ENCODE data around the gene SLC27A3.
"Not testable (repeated sequence)": the region's sequence is repeated elsewhere in the genome, so short reads cannot be mapped to it uniquely, and the experiment has no call there.

Gene SLC27A3

DNA sequence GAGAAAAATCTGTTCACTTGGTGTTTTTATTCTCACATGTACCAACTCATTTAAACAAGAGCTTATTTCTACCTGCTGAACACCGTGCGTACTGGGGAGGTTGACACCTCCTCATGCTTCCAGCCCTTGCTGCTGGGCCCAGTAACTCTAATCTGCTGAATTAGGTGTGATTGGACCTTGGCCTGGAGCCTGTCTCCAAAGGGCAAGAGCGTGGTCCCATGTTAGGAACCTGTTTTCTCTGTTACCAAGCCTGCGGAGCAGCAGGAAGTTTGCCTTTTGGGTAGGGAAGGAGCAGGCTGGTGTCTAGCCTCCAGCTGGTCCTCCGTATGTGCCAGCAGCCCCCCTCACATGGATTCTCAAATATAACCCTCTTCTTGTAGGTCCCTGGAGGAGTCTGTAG, 10.9 kb upstream of the SLC27A3 start:
- no peak for DNase-seq

DNA sequence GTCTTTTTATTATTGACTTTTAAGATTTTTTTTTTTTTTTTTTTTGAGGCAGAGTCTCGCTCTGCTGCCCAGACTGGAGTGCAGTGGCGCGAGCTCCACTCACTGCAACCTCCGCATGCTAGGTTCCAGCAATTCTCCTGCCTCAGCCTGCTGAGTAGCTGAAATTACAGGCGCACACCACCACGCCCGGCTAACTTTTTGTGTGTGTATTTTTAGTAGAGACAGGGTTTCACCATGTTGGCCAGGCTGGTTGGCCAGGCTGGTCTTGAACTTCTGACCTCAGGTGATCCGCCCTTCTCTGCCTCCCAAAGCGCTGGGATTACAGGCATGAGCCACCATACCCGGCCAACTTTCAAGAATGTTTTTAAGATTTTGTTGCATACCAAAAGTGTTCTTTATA, 8.5 kb upstream of the SLC27A3 start:
- not testable (repeated sequence) for DNase-seq

DNA sequence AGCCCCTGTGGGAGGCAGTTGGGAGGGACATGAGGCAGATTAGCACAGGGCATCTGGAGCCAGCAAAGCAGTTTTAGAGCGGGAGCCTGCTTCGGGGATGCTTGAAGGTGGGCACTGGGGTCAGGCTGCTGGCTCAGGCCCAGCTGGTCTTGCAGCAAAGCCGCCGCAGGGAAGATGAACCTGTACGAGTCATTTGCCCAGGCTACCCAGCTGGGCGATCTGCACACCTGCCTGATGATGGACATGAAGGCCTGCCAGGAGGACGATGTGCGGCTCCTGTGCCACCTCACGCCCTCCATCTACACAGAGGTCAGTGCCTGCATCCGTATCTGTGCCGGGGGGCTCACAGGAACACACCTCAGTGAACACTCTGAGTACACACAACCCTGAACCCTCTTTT, 7.7 kb upstream of the SLC27A3 start:
- no peak for DNase-seq

DNA sequence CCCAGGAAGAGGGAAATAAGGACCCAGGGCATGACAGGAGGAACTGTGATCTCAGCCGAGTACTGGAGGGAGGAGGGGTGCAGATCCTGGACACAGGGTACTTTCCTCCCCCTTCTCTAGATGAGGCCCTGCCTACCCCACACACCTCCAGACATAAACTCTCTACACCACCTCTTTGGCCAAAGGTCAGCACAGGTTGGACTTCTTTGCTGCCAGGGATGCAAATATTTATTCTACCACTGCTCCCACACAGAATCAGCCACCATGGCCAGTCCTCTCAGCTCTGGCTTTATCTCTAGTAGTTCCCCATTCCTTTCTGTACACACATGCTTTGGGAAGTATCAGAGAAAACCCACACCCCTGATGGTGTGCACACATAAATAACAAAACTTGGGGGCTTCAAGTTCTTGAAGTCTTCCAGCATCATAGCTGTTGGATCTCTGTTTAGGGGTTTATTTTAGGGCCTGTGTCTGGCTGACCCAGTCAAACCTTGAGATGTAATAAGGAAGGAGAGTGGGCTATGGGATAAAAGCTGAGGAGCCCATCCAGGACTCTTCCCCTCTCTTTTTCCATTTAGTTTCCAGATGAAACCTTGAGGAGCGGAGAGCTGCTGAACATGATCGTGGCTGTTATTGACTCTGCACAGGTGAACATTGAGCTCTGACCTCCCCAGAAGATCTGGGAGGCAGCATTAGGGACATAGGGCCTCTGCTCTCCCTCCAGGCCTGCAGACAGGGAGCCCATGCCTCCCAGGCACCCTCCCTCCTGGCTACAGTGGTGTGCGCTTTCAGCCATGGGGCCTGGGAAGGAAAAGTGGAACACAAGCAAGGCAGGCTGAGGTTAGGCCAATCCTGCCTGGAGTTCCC, 6.7 kb upstream of the SLC27A3 start:
- DNase-seq: no peak

DNA sequence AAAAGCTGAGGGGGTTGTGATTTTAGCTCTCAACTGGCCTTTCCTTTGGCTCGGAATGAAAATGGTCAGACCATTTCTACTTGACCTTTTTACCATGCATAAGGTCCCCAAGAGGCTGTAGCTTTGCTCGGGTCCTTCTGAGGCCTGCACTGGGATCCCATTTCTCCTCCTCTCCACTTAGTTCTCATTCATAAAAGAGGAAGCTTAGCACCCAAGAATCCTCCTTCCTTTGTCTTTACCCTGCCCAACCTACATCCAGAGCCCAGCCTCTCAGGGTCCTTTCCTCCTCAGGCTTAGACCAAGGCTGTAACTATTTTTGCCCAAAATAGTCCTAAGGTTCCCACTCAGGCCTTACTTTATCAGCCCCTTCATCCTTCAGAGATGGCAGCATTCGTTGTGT, 6.0 kb upstream of the SLC27A3 start:
- no peak for DNase-seq

DNA sequence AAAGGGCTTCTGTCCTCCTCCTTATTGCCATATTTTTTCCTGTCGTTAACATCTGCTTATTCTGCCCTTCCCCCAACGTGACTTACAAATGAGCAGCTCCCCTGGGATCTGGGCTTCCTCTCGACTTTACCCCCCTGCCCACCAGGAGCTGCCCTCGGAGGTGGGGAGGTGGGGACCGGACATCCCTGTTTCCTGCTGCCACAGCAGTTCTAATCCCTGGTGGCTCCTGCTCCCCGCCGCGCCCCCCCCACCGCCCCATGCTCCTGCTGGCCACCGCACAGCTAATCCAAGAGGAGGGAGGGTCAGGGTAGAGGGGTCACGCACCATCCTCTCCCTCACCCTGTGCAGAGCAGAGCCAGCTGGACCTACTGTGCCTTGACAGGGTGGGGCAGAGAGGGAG, 4.4 kb upstream of the SLC27A3 start:
- no peak for DNase-seq

DNA sequence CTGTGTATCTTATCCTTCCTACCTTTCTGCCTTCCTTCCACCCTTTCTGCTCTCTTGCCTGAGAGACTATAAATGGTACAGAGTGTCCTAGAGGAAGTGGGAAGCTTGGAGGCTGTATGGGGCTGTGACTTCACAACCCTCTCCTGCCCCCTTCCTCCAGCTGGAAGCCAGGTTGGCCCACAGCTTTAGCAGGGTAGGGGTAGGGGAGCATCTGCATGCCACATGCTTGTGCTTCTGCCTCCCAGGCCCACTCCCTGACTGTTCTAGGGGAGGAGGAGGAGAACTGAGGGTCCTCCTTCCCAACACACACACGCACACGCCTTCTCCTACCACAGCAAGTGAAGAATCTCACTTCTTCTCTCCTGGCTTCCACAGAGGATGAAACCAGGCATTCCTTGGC, 3.9 kb upstream of the SLC27A3 start:
- no peak for DNase-seq

DNA sequence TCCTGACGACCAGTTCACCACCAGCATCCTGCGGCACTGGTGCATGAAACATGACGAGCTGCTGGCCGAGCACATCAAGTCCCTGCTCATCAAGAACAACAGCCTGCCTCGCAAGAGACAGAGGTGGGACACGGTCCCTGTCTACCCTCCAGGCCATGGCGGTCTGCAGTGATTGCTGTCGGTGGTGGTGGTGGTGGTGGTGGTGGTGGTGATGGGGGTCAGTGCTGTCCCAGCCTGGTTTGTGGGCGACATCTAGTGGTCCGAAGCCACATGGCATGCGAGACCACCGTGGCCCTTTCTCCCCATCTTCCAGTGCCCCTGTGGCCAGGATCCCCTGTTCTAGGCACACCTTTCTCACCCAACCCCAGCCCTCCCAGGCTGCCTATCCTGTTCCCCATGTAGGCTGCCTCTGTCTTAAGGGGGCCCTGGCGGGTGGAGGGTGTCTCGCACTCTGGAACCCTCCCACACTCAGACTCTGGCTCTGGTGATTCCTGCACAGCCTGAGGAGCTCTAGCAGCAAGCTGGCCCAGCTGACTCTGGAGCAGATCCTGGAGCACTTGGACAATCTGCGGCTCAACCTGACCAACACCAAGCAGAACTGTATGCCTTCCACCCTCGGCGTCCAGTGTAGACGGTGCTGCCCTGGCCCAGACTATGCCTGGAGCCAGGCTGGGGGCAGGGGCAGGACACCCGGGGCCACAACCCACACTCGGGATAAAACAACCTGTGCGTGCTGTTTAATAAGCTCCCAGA, 3.2 kb upstream of the SLC27A3 start:
- DNase-seq: no peak

DNA sequence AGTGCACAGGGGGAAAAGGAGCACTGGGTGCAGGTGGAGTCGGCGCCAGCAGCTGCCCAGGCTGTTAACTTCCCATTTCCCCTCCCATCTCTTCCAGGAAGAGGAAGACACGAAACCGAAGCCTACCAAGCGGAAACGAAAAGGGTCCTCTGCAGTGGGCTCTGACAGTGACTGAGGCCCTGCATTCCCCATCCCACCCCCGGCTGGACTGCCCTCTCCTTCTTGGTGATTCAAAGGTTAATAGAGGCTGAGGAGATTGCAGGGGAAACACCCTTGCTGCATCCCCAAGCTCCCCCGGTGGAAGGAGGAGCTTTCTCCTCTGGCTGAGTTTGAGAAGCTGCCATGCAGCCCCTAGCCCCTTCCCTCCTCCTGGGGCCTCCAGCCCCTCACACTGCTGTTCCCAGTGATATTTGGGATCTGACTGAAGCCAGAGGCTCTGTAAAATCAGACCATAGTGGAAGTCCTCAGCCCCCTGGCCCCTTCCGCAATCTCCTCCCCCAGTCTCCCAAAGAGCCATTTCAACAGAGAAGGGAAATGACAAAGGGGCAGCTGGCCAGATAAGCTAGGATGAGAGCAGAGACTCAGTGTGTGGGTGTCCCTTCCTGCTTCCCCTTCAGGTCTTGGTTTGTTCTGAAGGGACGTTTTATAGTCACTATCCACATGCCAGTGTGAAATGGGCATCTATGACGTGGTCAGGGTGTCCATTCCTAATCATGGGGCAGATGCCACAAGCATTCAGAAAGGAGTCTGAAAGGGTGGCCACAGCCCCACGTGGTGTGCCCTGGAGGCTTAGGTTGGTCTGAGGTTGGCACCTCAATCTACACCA, 1.9 kb upstream of the SLC27A3 start:
- no peak for DNase-seq

DNA sequence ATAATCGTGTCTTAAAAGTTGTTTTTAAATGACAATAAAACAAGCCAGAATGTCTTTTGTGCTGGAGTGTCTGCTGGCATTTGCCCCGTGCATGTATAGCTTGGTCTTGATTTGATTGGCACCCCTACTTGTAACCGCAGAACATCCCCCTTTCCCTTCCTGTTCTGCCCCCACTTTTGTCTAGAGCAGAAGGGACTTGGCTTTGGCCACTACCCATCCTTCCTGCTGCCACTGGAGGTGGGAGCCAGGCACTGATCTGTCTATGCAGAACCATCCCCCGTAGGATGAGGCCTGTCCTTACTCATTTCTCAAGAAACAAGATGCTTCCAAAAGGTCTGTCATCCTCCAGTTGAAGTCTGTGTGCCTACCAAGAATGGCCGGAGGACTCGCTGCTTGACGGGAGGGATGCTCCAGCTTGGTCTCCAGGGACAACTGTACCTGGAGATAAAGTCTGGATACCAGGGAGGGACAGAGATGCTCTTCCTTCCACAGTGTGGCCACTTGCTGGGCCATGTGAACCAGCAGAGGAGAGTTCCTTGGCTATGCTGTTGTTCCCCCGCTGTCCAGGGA, 1.1 kb upstream of the SLC27A3 start:
- no peak for DNase-seq

DNA sequence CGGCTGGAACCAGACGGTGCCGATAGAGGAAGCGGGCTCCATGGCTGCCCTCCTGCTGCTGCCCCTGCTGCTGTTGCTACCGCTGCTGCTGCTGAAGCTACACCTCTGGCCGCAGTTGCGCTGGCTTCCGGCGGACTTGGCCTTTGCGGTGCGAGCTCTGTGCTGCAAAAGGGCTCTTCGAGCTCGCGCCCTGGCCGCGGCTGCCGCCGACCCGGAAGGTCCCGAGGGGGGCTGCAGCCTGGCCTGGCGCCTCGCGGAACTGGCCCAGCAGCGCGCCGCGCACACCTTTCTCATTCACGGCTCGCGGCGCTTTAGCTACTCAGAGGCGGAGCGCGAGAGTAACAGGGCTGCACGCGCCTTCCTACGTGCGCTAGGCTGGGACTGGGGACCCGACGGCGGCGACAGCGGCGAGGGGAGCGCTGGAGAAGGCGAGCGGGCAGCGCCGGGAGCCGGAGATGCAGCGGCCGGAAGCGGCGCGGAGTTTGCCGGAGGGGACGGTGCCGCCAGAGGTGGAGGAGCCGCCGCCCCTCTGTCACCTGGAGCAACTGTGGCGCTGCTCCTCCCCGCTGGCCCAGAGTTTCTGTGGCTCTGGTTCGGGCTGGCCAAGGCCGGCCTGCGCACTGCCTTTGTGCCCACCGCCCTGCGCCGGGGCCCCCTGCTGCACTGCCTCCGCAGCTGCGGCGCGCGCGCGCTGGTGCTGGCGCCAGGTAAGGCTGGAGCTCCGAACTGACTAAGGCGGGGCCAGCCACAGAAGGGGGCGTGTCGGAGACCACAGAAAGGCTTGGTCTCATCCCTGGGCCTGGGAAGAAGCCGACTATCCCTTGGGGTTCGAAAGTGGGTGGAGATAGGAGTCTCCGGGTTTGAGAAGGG, 486 bp downstream of the SLC27A3 start:
- no peak for DNase-seq

DNA sequence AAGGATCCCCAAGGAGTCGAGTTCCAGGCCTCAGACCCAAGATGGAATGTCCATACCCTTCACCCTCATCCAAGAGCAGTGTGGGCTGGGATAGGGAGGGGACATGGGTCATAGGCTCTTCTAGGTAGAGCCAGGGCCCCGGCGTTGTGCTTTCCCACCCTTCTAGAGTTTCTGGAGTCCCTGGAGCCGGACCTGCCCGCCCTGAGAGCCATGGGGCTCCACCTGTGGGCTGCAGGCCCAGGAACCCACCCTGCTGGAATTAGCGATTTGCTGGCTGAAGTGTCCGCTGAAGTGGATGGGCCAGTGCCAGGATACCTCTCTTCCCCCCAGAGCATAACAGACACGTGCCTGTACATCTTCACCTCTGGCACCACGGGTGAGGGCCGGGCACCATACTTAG, 1.1 kb downstream of the SLC27A3 start:
- DNase-seq: no peak

DNA sequence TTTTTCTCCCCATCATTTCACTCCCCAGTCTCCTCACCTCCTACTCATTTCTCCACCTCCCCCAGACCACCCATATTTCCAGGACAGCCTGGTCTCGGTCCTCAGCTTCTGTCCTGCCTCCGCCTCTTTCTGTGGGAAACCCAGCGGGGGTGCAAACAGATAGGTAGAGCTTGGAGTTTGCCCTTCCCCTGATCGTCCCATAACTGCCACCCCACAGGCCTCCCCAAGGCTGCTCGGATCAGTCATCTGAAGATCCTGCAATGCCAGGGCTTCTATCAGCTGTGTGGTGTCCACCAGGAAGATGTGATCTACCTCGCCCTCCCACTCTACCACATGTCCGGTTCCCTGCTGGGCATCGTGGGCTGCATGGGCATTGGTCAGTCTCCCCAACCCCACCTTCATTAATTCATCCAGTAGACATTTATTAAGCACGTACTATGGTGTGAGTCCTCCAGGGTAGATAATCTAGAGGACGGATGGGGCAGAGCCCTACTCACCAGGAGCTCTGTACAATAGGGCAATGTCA, 1.7 kb downstream of the SLC27A3 start:
- DNase-seq: no peak

DNA sequence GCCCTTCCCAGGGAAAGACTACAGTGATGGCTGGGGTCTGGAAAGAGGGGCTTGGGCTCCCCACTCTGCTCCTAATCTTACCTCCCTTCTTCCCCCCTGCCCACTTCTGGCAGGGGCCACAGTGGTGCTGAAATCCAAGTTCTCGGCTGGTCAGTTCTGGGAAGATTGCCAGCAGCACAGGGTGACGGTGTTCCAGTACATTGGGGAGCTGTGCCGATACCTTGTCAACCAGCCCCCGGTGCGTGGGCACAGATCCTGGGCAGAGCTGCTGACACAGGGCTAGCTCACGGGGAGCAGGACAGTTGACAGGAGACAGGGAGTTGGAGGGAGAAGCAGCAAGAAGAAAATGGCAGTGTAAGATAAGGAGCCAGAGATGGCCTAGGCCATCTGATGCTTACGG, 2.4 kb downstream of the SLC27A3 start:
- no peak for DNase-seq

DNA sequence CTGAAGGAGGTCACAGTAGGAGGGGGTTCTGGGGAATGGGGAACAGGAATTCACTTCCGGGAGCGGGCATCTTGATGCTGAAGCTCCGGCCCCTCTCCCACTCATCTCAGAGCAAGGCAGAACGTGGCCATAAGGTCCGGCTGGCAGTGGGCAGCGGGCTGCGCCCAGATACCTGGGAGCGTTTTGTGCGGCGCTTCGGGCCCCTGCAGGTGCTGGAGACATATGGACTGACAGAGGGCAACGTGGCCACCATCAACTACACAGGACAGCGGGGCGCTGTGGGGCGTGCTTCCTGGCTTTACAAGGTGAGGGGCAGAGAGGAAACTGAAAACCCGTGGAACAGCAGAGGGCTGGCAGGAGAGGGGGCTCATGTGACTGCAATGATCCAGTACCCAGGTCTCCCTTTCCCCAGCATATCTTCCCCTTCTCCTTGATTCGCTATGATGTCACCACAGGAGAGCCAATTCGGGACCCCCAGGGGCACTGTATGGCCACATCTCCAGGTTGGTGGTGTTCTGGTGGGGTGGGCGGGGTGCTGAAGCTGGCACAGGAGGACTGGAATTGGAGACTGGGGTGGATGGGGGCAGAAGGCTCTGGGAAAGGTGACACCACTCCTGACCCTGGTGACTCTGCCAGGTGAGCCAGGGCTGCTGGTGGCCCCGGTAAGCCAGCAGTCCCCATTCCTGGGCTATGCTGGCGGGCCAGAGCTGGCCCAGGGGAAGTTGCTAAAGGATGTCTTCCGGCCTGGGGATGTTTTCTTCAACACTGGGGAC, 3.0 kb downstream of the SLC27A3 start:
- DNase-seq: no peak

DNA sequence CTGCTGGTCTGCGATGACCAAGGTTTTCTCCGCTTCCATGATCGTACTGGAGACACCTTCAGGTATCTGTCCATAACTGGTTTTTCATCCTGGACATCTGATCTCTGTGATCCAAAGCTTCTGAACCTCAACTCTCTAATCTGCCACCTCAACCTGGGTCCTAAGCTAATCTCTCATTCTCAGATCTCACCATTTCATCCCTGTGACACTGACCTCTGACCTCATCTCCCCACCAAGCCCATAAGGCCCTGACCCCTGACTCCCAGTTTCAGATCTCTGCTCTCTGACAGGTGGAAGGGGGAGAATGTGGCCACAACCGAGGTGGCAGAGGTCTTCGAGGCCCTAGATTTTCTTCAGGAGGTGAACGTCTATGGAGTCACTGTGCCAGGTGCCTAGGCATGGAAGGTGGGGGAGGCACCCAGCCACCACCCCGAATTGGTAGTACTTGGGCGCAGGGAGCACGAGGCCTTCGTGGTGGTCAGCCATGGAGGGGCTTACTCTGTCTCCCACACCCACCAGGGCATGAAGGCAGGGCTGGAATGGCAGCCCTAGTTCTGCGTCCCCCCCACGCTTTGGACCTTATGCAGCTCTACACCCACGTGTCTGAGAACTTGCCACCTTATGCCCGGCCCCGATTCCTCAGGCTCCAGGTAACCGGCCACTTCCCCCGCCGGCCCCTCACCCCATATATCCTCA, 3.8 kb downstream of the SLC27A3 start:
- no peak for DNase-seq

DNA sequence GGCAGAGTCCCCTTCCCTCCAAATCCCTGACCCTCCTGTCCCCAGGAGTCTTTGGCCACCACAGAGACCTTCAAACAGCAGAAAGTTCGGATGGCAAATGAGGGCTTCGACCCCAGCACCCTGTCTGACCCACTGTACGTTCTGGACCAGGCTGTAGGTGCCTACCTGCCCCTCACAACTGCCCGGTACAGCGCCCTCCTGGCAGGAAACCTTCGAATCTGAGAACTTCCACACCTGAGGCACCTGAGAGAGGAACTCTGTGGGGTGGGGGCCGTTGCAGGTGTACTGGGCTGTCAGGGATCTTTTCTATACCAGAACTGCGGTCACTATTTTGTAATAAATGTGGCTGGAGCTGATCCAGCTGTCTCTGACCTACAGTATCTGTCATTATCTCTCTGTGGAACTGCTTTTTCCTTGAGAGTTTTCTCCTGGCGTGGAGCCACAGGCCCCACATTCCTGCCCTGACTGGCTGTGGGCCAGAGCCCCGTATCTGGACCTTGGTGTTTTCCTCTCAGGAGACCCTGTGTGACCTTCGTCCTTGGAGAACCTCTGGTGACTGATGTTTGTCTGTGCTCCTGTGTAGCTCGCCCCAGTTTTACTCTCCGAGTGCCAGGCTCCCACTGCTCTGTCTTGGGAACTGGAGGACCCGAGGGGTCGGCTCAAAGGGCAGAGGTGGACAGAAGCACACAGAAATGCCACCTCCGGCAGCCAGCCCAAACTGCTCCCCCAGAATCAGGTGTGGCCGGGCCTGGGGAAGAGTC, 4.8 kb downstream of the SLC27A3 start:
- no peak for DNase-seq

DNA sequence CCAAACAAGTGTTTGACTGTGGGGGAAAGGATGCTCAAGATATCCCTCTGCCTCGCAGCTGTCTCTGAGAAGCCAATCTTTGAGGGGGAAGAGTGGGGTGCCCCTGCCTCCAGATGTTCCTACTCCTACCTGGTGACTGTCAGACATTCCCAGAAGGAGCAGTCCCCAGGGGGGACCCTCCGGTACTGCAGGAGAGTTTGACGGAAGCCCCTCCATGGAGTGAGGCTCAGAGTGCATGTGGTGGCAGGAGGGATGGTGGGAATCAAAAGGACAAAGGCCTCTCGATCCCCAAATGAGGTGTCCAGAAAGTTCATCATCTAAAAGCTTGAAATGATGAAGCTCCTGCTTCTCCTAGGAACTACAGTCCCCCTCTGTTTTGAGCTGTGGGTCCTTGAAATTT, 5.3 kb downstream of the SLC27A3 start:
- no peak for DNase-seq

DNA sequence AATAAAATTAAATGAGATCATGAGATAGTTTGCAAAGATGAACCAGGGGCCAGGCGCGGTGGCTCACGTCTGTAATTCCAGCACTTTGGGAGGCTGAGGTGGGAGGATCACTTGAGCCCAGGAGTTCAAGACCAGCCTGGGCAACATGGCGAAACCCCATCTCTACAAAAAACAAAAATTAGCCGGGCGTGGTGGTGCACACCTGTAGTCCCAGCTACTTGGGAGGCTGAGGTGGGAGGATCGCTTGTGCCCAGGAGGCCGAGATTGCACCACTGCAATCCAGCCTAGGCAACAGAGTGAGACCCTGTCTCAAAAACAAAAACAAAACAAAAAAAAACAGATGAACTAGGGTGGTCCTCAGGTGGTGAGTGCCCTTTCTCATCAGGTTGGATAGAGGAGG, 7.4 kb downstream of the SLC27A3 start:
- not testable (repeated sequence) for DNase-seq
